RPMI7951 (cell line): ENCODE results near the gene TTYH3. TPM values are rescaled to one million over a fixed set of nuclear protein-coding genes. Genes with fewer than 3 reads are reported as not detected.
A peak's percentile ranks its signal among the peaks of the same experiment; 100 is the strongest.

Source experiments
- DNase-seq: peaks from one replicate; pipeline ENCODE4 v3.0.0-alpha.2; 2012; ENCODE audit warnings: low read depth
- total RNA-seq: library from RNA; depleted of rRNA; stranded (reverse); fragments of >200 nt; shearing (Covaris generic); gene quantifications from 2 replicates; pipeline ENCODE4 v1.2.3, GENCODE V29; 2014; rRNA removed

TTYH3 gene
- total RNA-seq, 1 experiment from 2014 or later, result 20.5 TPM

GRCh38 chr7:2708547-2709310 is 76.9 kb downstream of the TTYH3 start:
- DNase-seq, result no peak

- no peak for DNase-seq
Measured at GRCh38 chr7:2709553-2710285, 77.9 kb downstream of the TTYH3 start.

- DNase-seq, result no peak
Measured at GRCh38 chr7:2710286-2710655, 78.5 kb downstream of the TTYH3 start.

- DNase-seq, result peak; percentile 55
Measured at GRCh38 chr7:2710901-2711551, 79.2 kb downstream of the TTYH3 start.

GRCh38 chr7:2711895-2712675 is 80.3 kb downstream of the TTYH3 start:
- DNase-seq, result no peak

- no peak for DNase-seq
Measured at GRCh38 chr7:2713370-2713769, 81.6 kb downstream of the TTYH3 start.

- DNase-seq, result no peak
Measured at GRCh38 chr7:2713978-2714377, 82.2 kb downstream of the TTYH3 start.

Other genes starting within 250 kb of the TTYH3 start
- gene CHST12, start 228.4 kb upstream of the TTYH3 start, total RNA-seq, result 5.9 and 8.0 TPM in 2 replicates
- not detected in 2 replicates for gene GRIFIN, start 155.6 kb upstream of the TTYH3 start, total RNA-seq
- 19.1 and 28.5 TPM in 2 replicates for gene LFNG, start 112.2 kb upstream of the TTYH3 start, total RNA-seq
- gene BRAT1, start 76.5 kb upstream of the TTYH3 start, total RNA-seq, result 22.6 and 28.8 TPM in 2 replicates
- 10.1 and 14.8 TPM in 2 replicates for gene IQCE, start 73.0 kb upstream of the TTYH3 start, total RNA-seq
- gene AMZ1, start 56.2 kb downstream of the TTYH3 start, total RNA-seq, result 4.9 and 8.5 TPM in 2 replicates
- gene GNA12, start 212.3 kb downstream of the TTYH3 start, total RNA-seq, result 17.8 and 20.8 TPM in 2 replicates